ENCODE results near the gene ACOX2.

ACOX2 gene

DNA sequence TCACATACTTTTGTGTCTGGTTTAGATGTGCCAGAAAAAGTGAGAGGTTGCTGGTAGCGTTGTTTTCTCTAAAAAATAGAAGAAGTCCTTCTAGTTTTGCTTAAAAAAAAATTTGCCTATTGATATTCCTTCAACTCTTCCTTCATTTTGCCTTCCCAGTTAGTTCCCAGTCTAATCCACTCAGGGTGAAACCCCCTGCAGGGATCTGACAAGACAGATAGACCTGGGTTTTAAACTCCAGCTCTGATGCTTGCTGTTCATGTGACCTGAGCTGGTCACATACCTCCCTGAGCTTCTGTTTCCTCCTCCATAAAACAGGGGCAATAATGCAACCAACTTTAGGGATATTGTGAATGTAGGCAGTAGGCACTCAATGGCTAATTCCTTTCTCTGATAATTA, 63.7 kb downstream of the ACOX2 start:
- no peak for DNase-seq (ENCODE audit: low read depth)

DNA sequence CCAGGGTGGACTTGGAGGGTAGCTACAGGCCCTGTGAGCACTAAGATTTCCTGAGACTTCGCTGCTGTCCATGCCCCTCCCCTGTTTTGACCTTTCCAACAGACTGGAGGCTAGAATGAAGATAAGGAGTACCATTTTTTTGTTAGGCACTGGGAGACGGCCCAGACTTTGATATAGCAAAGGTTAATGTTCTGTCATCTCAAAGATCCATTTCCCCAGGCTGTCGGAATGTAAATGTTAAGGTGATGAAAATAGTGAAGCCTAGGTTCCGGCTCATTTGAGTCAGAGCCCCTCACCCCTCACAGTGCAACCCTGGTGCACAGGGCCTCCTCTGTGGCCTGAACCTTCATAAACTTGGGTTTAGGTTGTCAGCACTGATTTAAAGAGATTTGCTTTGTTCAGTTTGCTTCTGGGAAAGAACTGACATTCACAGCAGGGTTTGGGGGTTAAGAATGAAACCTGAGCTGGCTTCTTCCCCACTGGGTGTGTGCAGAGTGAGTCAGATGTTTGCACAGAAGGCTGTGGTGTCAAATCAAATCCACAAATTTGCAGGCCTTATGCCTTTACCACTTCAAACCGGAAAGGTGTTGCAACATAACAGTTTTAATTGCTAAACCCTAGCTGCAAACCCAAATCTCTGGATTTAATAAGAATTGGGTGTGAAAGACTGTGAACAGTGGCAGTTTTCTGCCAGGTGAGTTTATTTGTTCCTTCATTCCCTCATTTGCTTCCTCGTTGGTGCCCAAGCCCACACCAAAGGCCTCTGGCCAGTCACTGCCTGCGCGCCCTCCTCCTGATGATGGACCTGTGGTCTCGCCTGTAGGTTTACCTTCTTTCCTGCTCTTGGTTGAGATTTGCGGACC, 65.7 kb downstream of the ACOX2 start:
- DNase-seq (ENCODE audit: low read depth) = no peak

DNA sequence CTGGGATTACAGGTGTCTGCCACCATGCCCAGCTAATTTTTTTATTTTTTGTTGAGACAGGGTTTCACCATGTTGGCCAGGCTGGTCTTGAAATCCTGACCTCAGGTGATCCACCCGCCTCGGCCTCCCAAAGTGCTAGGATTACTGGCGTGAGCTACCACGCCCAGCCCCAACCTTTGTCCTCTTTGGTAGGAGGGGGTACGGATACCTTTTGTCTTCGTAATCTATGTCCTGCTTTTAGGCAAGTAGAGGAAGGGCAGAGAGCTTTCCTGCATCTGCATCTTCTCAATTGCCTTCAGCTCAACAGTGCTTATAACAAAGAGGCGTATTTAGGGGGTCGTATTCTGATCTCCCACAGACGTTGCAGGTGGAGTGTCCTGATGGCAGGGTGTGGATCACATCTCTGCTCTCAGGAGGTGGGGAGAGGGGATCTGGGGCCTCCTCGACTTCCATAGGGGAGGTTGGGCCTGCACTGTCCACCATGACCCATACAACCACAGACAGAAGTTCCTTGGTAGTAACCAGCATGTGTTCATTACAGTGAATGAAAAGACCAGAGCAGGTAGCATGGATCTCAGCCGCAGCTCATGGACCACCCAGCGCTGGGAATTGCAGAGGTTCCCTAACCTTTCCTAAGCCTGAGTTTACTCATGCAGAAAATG, 66.5 kb downstream of the ACOX2 start:
- DNase-seq (ENCODE audit: low read depth) = no peak

DNA sequence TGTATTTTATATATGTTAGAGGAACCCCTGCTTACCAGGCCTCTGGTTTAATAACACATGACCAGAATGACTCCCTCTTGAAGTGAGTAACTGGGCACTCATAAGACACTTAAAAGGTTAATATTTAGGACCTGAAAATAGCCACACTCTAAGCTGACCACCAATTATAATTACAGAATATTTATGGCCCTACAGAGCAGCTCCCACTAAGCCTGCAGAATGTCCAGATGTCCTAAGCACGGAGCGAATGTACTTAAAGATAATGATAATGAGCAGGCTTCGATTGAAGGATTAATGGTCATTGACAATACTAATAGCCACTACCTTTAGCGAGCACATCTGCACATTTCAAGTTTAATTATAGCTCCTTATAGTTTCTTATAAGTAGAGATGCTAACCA, 67.9 kb downstream of the ACOX2 start:
- no peak for DNase-seq (ENCODE audit: low read depth)

DNA sequence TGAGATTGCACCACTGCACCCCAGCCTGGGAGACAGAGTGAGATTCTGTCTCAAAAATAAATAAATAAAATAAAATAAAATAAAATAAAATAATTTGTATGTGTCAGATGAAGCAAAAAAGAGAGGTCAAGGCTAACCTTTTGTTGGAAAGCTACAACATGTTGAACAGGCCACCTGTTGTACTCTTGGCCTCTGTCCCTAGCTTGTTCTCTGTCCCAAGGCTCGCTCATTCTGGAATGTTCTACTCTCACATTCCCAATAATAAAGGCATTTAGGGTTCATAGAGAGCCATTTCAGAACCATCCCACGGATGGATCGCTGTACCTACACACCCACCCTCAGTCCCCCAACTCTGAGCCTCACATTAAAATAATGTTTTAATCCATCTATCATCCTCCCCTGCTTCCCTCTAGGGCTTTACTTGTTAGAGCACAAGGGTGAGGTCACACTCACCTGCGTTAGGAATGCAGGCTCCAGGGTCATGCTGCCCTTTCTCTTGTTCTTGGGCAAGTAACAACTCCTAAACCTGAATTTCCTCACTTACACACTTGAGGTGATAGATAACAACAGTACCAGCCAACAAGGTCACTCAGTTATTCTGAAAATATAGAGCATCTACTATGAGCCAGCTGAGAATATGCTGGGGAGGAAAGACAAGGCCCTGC, 70.0 kb downstream of the ACOX2 start:
- DNase-seq (ENCODE audit: low read depth) = no peak

DNA sequence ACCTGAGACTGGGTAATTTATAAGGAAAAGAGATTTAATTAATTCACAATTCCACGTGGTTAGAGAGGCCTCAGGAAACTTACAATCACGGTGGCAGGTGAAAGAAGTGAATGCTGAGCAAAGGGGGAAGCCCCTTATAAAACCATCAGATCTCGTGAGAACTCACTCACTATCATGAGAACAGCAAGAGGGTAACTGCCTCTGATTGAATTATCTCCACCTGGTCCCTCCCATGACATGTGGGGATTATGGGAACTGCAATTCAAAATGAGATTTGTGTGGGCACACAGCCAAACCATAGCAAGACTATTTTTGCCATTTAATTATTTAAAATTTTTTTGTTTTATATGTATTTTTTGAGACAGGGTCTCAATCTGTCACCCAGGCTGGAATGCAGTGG, 72.1 kb downstream of the ACOX2 start:
- DNase-seq (ENCODE audit: low read depth) = no peak

DNA sequence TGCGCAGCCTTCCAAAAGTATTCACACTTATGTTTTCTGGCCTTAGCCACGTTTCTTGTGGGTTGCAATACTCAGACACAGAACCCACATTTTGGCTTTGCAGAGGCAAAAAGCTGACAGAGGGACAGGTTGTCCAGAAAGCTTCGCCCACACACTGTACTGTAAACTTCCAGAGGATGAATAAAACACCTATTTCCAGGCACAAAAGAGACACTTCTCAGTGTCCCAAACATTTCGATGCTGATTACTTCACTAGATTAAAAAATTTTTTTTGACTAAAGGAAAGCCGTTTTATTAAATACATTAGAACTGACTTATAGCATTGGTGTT, 73.1 kb downstream of the ACOX2 start:
- no peak for DNase-seq (ENCODE audit: low read depth)

DNA sequence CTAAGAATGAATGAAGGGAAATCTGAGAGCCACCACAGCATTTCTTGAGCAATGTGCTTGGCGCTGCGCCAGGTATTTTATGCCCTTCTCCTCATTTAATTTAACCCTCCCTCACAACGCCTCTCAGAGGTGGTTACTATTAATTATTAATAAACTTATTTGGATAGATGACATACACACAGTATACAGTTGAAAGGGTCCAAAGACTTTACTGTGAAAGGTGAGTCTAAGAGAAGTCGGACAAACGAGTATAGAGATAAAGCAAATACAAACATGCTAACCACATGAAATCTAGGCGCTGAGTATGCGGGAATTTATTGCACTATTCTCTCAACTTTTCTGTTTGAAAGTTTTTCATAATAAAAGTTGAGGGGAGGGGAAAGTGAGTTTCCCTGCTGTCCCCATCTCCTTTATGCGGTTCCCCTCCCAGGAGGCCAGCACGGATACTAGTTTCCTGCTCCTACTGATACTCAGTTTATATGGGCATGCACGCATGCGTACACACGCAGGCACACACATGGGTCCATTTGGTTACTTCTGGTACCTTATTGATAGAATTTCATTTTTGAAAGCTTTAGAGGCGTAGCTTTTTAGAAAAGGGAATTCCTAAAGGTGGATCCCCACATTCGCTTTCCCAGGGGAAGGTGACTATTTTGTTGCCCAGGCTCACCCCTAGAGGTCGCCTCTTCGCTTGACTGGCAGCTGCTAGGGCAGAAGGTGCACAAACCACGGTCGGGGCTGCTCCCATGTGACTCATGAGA, 73.6 kb downstream of the ACOX2 start:
- DNase-seq (ENCODE audit: low read depth) = peak; percentile 43

DNA sequence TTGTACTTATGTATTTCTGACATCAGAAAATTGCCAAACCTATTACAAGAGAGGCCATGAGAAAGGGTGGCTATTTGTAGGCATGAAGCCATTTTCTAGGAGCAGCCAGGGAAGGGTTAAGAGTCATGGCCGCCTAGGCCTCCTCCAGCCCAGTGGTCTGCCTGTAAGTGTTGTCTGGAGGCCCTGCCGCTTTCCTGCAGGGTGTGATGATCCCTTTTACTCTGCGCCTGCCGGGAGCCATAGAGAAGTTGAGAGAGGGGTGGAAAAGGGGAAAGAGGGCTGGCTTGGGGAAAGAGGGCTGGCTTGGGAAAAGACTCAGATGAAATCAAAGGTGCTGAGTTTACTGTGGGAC, 74.2 kb downstream of the ACOX2 start:
- no peak for DNase-seq (ENCODE audit: low read depth)

DNA sequence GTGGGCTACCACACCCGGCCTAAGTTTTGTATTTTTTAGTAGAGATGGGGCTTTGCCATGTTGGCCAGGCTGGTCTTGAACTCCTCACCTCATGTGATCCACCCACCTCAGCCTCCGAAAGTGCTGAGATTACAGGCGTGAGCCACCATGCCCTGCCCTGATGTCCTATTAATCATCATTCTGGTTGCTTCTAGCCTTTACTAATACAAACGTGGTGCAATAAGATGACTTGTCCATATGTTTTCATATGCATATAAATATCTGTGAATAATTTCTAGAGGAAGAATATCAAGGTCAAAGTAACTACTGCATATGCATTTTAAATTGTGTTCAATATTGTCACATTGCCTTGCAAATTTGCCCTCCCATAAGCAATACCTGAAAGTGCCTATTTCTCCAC, 77.8 kb downstream of the ACOX2 start:
- no peak for DNase-seq (ENCODE audit: low read depth)
